Trophoblast cell (in vitro differentiated cells and primary cell): ENCODE results near the gene C3orf70.

Source experiments
- DNase-seq, 2 donors: peaks; one replicate each; pipeline ENCODE4 v3.0.0-alpha.2; 2016
- H2AFZ ChIP-seq: 2 replicates; pipeline ENCODE4 v1.6.1; 2013; ENCODE audit warnings: low read length, moderate library complexity, mild to moderate bottlenecking; ENCODE audit not compliant: insufficient read depth, poor library complexity
- H2AK5ac ChIP-seq: 2 replicates; pipeline ENCODE4 v1.6.1; 2013; ENCODE audit warnings: mild to moderate bottlenecking, low read length
- H2BK120ac ChIP-seq: 2 replicates; pipeline ENCODE4 v1.6.1; 2013; ENCODE audit warnings: low read length, mild to moderate bottlenecking, moderate library complexity; ENCODE audit not compliant: insufficient read depth, poor library complexity
- H2BK12ac ChIP-seq: 2 replicates; pipeline ENCODE4 v1.6.1; 2013; ENCODE audit warnings: mild to moderate bottlenecking, low read length, moderate library complexity
- H2BK5ac ChIP-seq: 2 replicates; pipeline ENCODE4 v1.6.1; 2013; ENCODE audit warnings: low read length, low read depth, moderate library complexity, mild to moderate bottlenecking; ENCODE audit not compliant: poor library complexity
- H3K14ac ChIP-seq: 2 replicates; pipeline ENCODE4 v1.6.1; 2013; ENCODE audit warnings: mild to moderate bottlenecking, low read length
- H3K18ac ChIP-seq: 2 replicates; pipeline ENCODE4 v1.6.1; 2013; ENCODE audit warnings: mild to moderate bottlenecking, low read length
- H3K23ac ChIP-seq: 2 replicates; pipeline ENCODE4 v1.6.1; 2013; ENCODE audit warnings: low read length
- H3K27ac ChIP-seq: 2 replicates; pipeline ENCODE4 v1.5.1; 2013; ENCODE audit warnings: low read depth, mild to moderate bottlenecking, inconsistent platforms, low read length, moderate library complexity
- H3K27me3 ChIP-seq: 2 replicates; pipeline ENCODE4 v1.6.1; 2013; ENCODE audit warnings: inconsistent platforms, mild to moderate bottlenecking, low read length, moderate library complexity; ENCODE audit not compliant: insufficient read depth
- H3K36me3 ChIP-seq, 2 experiments: 1 replicate in 1 of 2; 2 replicates in 1 of 2; pipeline ENCODE4 v1.6.1; 2013; ENCODE audit warnings: low read length in 2 of 2, mild to moderate bottlenecking in 2 of 2, moderate library complexity in 1 of 2; ENCODE audit not compliant: insufficient read depth in 2 of 2, control insufficient read depth in 1 of 2
- H3K4ac ChIP-seq: 2 replicates; pipeline ENCODE4 v1.6.1; 2013; ENCODE audit warnings: low read depth, mild to moderate bottlenecking, low read length, moderate library complexity
- H3K4me1 ChIP-seq, 2 experiments: 1 replicate in 1 of 2; 2 replicates in 1 of 2; pipeline ENCODE4 v1.6.1; 2013; ENCODE audit warnings: low read length in 2 of 2, mild to moderate bottlenecking in 2 of 2, moderate library complexity in 1 of 2; ENCODE audit not compliant: insufficient read depth in 2 of 2, control insufficient read depth in 1 of 2
- H3K4me2 ChIP-seq: 2 replicates; pipeline ENCODE4 v1.6.1; 2013; ENCODE audit warnings: inconsistent platforms, mild to moderate bottlenecking, low read length, moderate library complexity
- H3K4me3 ChIP-seq: 2 replicates; pipeline ENCODE4 v1.5.1; 2013; ENCODE audit warnings: mild to moderate bottlenecking, low read depth, low read length, inconsistent platforms
- H3K79me1 ChIP-seq: one replicate; pipeline ENCODE4 v1.6.1; 2013; ENCODE audit warnings: low read length
- H3K79me2 ChIP-seq: 2 replicates; pipeline ENCODE4 v1.6.1; 2013; ENCODE audit warnings: low read length, mild to moderate bottlenecking; ENCODE audit not compliant: control insufficient read depth, insufficient read depth, poor library complexity
- H3K9ac ChIP-seq: 2 replicates; pipeline ENCODE4 v1.6.1; 2013; ENCODE audit warnings: mild to moderate bottlenecking, low read length
- H3K9me3 ChIP-seq: 2 replicates; pipeline ENCODE4 v1.6.1; 2013; ENCODE audit warnings: low read depth, mild to moderate bottlenecking, control low read depth, inconsistent platforms, low read length; ENCODE audit not compliant: insufficient read depth
- H4K12ac ChIP-seq: 2 replicates; pipeline ENCODE4 v1.6.1; 2013; ENCODE audit warnings: low read depth, mild to moderate bottlenecking, low read length, moderate library complexity
- H4K8ac ChIP-seq: 2 replicates; pipeline ENCODE4 v1.6.1; 2013; ENCODE audit warnings: low read depth, mild to moderate bottlenecking, low read length, moderate library complexity
- H4K91ac ChIP-seq: one replicate; pipeline ENCODE4 v1.6.1; 2013; ENCODE audit warnings: low read depth, mild to moderate bottlenecking, low read length, moderate library complexity
- WGBS: extraction: QIAGEN DNeasy Blood & Tissue Kit; methylation state at CpG from one replicate; pipeline ENCODE4 v1.1.7; 2013; ENCODE audit warnings: missing lambda C conversion rate; ENCODE audit not compliant: insufficient read length, insufficient coverage; ENCODE audit errors: extremely low coverage; 5-methylcytosine and 5-hydroxymethylcytosine counted together

The C3orf70 gene

GRCh38 chr3:185046603-185047002 is 106.3 kb downstream of the C3orf70 start:
- no peak overlapping the region for H3K4ac ChIP-seq
- H3K79me2 ChIP-seq, result no peaks in the 10 kb centered on the region
- H3K4me1 ChIP-seq, result no peaks in the 10 kb centered on the region
- no peak overlapping the region for H3K9ac ChIP-seq
- no peak overlapping the region for H2BK120ac ChIP-seq
- DNase-seq, result no peak
- no peak overlapping the region for H4K8ac ChIP-seq
- no peak overlapping the region for H2AK5ac ChIP-seq
- no peaks in the 10 kb centered on the region for H3K79me1 ChIP-seq
- H3K4me3 ChIP-seq, result no peak overlapping the region
- H2AFZ ChIP-seq, result no peak overlapping the region
- no peaks in the 10 kb centered on the region for H3K27me3 ChIP-seq
- no peak overlapping the region for H3K4me2 ChIP-seq
- H4K12ac ChIP-seq, result no peak overlapping the region
- no peak overlapping the region for H3K27ac ChIP-seq
- no peak overlapping the region for H3K14ac ChIP-seq
- H2BK12ac ChIP-seq, result no peak overlapping the region
- H2BK5ac ChIP-seq, result no peak overlapping the region
- H3K36me3 ChIP-seq, result peaks cover 2 to 11% of the 10 kb centered on the region in 2 experiments
- H3K18ac ChIP-seq, result no peak overlapping the region
- H4K91ac ChIP-seq, result no peak overlapping the region
- no CpG with 5 or more reads among the region's 4 CpGs for WGBS
- no peak overlapping the region for H3K23ac ChIP-seq
- H3K9me3 ChIP-seq, result no peaks in the 10 kb centered on the region

GRCh38 chr3:185046164-185046515 is 106.7 kb downstream of the C3orf70 start:
- no CpG with 5 or more reads among the region's 1 CpG for WGBS
- no peak overlapping the region for H3K9ac ChIP-seq
- H2BK120ac ChIP-seq, result no peak overlapping the region
- no peak overlapping the region for H3K4me3 ChIP-seq
- no peak overlapping the region for H2AK5ac ChIP-seq
- H4K8ac ChIP-seq, result no peak overlapping the region
- no peak overlapping the region for H3K23ac ChIP-seq
- no peak overlapping the region for H3K4me2 ChIP-seq
- no peak overlapping the region for H3K18ac ChIP-seq
- H3K79me1 ChIP-seq, result no peaks in the 10 kb centered on the region
- DNase-seq, result no peak
- no peak overlapping the region for H2BK5ac ChIP-seq
- H2AFZ ChIP-seq, result no peak overlapping the region
- H3K9me3 ChIP-seq, result no peaks in the 10 kb centered on the region
- no peak overlapping the region for H4K12ac ChIP-seq
- H3K4ac ChIP-seq, result no peak overlapping the region
- peaks cover 2 to 10% of the 10 kb centered on the region in 2 experiments for H3K36me3 ChIP-seq
- H3K14ac ChIP-seq, result no peak overlapping the region
- H3K4me1 ChIP-seq, result no peaks in the 10 kb centered on the region
- no peaks in the 10 kb centered on the region for H3K27me3 ChIP-seq
- H4K91ac ChIP-seq, result no peak overlapping the region
- no peaks in the 10 kb centered on the region for H3K79me2 ChIP-seq
- H3K27ac ChIP-seq, result no peak overlapping the region
- no peak overlapping the region for H2BK12ac ChIP-seq

GRCh38 chr3:185042312-185043050 is 110.4 kb downstream of the C3orf70 start:
- no peak overlapping the region for H2BK120ac ChIP-seq
- WGBS, result no CpG with 5 or more reads among the region's 7 CpGs
- H4K12ac ChIP-seq, result no peak overlapping the region

GRCh38 chr3:185041540-185041939 is 111.3 kb downstream of the C3orf70 start:
- H4K91ac ChIP-seq, result no peak overlapping the region
- no peak overlapping the region for H3K14ac ChIP-seq
- H4K8ac ChIP-seq, result no peak overlapping the region
- no peak overlapping the region for H3K4ac ChIP-seq
- H2BK5ac ChIP-seq, result no peak overlapping the region
- no peaks in the 10 kb centered on the region for H3K79me2 ChIP-seq
- no peak overlapping the region for H2BK12ac ChIP-seq
- H3K27me3 ChIP-seq, result no peaks in the 10 kb centered on the region
- no peak overlapping the region for H3K4me3 ChIP-seq
- no peaks in the 10 kb centered on the region for H3K4me1 ChIP-seq
- no peak overlapping the region for H3K18ac ChIP-seq
- H3K4me2 ChIP-seq, result no peak overlapping the region
- no peaks in the 10 kb centered on the region for H3K36me3 ChIP-seq
- no CpG with 5 or more reads among the region's 4 CpGs for WGBS
- no peak overlapping the region for H3K27ac ChIP-seq
- no peaks in the 10 kb centered on the region for H3K9me3 ChIP-seq
- no peak overlapping the region for H3K9ac ChIP-seq
- DNase-seq, result no peak
- no peak overlapping the region for H2AFZ ChIP-seq
- H4K12ac ChIP-seq, result no peak overlapping the region
- no peaks in the 10 kb centered on the region for H3K79me1 ChIP-seq
- no peak overlapping the region for H3K23ac ChIP-seq
- no peak overlapping the region for H2BK120ac ChIP-seq
- no peak overlapping the region for H2AK5ac ChIP-seq

More at GRCh38 chr3:185042312-185043050, 110.4 kb downstream of the C3orf70 start:
- no peaks in the 10 kb centered on the region for H3K36me3 ChIP-seq
- no peak overlapping the region for H3K14ac ChIP-seq
- no peak overlapping the region for H4K91ac ChIP-seq
- no peak overlapping the region for H2BK12ac ChIP-seq
- no peaks in the 10 kb centered on the region for H3K4me1 ChIP-seq
- H4K8ac ChIP-seq, result no peak overlapping the region
- no peak overlapping the region for H3K4me3 ChIP-seq
- no peak overlapping the region for H3K18ac ChIP-seq
- no peak for DNase-seq
- H3K23ac ChIP-seq, result no peak overlapping the region
- no peak overlapping the region for H2AK5ac ChIP-seq
- no peak overlapping the region for H3K9ac ChIP-seq
- H3K4ac ChIP-seq, result no peak overlapping the region
- H3K4me2 ChIP-seq, result no peak overlapping the region
- no peaks in the 10 kb centered on the region for H3K27me3 ChIP-seq
- H3K79me1 ChIP-seq, result no peaks in the 10 kb centered on the region
- no peak overlapping the region for H3K27ac ChIP-seq
- no peak overlapping the region for H2BK5ac ChIP-seq
- H3K79me2 ChIP-seq, result no peaks in the 10 kb centered on the region
- H3K9me3 ChIP-seq, result no peaks in the 10 kb centered on the region
- H2AFZ ChIP-seq, result no peak overlapping the region
